Occipital lobe (tissue), 2 donors: Measurements from ENCODE around the gene KRT16. TPM values are rescaled to one million over a fixed set of nuclear protein-coding genes. Genes with fewer than 3 reads are reported as not detected.
A peak's percentile ranks its signal among the peaks of the same experiment; 100 is the strongest.
"Not testable (repeated sequence)": the region's sequence is repeated elsewhere in the genome, so short reads cannot be mapped to it uniquely, and the experiment has no call there.

ENCODE experiments used
- DNase-seq: peaks from one replicate; lab custom pipeline; 2025; lab: John Stamatoyannopoulos, UW
- total RNA-seq: library from RNA; depleted of rRNA; stranded (reverse); fragments of >200 nt; gene quantifications from one replicate; pipeline ENCODE4 v1.2.3, GENCODE V29; 2014

Gene KRT16
- not detected for total RNA-seq

- not testable (repeated sequence) for DNase-seq
Measured at GRCh38 chr17:41612376-41613160, at the start of gene KRT16. Gene KRT16, minus strand, starts transcription at chr17:41612767. Its CDS starts 79 bp downstream, at chr17:41612688.

DNA sequence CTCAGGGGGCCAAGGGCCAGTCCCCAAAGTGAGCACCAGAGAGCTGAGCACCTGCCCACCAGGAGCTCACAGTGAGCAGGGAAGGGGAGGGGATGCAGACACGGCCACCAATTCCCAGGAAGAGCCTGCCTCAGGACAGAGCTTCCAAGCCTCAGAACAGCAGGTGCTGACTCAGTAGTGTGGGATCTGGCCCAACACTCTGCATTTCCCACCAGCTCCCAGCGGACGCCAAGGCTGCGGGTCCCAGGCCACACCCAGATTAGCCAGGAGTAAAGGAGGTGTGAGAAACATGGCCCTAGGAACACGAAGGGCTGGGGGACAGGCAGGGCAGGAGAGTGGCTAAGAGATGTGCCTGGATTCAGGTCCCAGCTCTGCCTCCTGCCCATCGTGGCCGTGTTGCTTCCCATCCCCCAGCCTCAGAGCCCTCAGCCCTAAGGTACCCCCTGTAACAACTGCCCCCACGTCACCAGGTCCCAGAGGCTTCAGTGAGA is 47.7 kb upstream of the KRT16 start:
- DNase-seq = no peak

DNA sequence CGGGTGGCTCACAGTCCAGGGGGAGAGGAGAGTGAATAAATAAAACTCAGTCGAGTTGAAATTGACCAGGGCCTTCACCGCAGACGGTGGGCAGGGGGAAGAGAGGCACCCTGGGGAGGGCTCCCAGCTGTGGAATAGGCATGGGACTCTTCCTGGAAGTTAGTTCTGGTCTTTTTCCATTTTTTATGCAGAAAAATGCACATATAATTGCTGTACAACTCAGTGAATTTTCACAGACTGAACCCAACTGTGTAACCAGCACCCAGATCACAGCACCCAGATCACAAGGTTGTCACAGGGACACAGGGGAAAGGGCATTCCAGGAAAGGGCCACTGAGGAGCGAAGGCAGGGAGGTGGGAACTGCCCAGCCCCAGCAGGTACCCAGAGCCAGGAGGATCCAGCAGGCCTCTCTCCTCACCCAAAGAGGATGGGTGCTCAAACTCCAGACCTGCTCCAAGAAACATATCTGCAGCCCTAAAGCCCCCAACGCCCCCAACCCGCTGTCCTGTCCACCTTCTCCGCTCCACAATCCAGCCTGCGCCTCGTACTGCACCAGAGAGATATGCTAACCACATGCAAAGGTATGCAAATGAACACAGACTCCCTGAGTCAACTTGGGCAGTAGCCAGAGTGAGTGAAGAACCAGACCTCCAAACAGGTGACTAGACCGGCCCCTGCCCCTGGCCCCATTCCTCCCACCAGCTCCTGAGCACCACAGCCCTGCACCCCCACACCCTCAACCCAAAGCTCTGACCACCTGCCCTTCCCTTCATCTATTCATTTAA is 47.1 kb upstream of the KRT16 start:
- no peak for DNase-seq

- DNase-seq = no peak
Measured at GRCh38 chr17:41658846-41659245, 46.3 kb upstream of the KRT16 start.

DNA sequence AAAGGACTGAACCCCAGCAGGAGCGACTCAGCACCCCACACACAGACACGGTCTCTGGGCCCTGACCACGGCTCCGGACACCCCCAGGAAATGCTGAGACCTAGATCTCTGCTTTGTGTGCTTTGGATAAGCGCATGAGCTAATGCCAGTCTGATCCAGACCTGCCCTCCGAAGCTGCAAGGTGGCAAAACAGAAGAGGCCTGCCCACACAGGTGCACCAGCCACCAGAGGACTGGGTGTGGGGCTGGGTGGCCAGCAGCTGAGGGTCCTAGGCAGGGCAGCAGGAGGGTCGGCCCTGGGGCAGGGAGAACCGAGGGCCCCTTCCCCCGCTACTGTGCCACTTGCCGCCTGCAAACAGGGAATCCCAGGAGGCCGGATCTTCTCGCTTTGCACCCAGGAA is 45.4 kb upstream of the KRT16 start:
- DNase-seq = no peak

DNA sequence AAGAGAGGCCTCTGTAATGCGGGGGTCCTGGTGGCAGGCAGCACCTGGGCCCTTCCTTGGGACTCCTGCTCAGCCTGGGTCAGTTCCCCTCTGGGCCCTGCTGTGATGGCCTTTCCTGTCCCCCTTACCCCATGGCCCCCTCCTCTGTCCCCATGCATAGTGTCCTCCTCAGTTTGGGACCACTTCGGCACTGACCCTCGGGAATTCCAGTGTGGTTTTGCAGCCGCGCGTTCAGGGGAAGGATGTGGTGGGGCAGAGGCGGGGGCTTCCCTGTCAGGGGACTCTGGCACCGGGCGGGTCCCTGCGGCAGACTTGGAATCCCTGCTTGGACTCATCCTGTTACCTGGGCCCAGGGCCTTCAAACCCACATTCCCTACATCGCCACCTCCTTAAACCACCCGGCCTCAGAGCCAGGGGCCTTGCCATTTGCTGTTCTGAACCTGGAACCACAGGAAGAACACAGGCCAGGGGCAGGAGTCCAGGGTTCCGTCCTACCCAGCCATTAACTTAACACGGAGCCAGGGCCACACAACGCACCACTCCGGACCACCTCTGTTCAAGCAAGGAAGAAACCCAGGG is 44.7 kb upstream of the KRT16 start:
- DNase-seq = no peak

DNA sequence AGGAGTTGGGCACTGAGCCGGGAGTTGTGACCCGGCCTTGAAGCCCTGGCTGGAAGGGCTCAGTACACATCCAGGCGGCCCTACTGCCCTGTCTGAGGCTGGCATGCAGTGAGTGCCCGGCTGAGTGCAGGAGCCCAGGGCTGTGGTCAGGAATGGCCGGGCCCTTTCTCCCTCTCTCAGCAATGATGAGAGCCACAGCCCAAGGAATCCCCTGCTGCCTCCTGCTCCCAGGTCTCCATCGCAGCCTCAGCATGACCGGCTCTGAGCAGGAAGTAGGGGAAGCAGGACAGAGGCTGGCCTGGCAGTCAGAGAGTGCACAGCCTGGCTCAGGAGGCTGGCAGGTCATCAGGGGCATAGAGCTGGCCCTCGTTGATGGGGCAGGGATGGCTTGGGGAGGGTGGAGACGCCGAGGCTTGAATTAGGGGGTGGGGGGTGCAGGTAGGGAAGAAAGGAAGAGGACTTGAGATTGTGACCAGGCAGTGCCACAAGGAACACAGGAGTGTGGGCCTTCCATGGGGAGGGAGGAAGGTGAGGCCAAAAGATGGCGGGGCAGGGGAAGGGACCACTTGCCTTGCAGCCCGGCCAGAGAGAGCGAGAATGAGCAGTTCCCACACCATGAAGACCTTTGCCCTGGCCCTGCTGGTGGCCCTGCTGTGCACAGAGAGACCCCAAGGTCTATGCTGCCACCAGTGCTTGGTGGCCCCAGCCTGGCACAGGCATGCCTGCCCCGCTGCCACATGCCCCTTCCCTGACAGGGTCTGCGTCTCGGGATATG is 43.9 kb upstream of the KRT16 start:
- DNase-seq = no peak

GRCh38 chr17:41655611-41656111 is 43.1 kb upstream of the KRT16 start:
- no peak for DNase-seq

- DNase-seq = no peak
Measured at GRCh38 chr17:41654678-41655607, 42.4 kb upstream of the KRT16 start.

GRCh38 chr17:41653892-41654677 is 41.5 kb upstream of the KRT16 start:
- DNase-seq = no peak

- DNase-seq = no peak
Measured at GRCh38 chr17:41653421-41653820, 40.9 kb upstream of the KRT16 start.

DNA sequence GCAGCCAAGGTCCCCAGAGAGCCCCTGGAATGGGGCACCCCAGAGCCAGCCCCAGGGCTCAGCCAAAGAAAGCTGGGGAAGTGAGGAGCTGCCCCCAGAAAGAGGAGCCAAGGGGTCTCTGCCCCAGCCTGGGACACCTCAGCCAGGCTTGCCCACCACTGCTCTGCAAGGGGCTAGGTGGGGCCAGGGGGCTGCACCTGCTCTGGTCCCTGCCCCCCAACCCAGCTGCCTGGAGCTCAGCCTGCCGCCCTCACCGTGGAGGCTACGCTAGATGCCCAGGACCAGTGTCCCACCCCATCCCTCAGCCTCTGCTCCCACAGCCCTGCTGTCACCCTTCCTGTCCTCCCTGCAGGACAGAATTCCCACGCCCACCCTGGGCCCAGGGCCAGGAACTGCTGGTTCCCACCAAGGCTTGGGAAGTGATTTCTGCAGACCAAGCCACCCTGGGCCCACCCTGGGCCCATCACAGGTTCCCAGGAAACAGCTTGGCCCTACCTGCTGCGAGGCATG is 39.9 kb upstream of the KRT16 start:
- DNase-seq = no peak

DNA sequence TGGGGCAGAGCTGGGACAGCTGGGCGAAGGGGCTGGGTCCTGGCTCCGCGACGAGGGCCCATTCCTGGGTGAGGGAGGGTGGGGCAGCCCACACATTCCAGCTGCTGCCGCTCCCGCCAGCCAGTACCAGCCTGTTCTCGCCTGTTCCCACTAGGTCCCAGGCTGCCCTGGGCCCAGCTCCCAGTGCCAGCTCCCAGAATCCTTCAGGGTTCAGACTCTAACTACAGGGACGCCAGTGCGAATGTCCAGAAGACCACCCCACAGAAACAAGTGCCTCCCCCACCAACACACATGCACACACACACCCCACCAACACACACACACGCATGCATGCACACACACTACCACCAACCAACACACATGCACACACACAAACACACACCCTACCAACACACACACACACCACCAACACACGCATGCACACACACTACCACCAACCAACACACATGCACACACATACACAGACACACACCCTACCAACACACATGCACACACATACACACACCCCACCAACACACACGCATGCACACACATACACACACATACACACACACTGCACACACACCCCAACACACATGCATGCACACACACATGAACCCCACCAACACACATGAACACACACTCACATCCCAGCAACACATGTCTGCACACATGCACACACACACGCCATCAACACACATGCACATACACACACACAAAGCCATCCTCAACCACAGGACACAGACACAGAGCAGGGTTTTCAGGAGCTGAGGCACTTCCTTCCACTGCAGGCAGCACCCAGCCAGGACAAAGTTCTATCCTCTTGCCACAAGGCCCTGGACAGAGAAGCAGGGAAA is 39.3 kb upstream of the KRT16 start:
- DNase-seq = peak; percentile 5

- no peak for DNase-seq
Measured at GRCh38 chr17:41650794-41651624, 38.4 kb upstream of the KRT16 start.

DNA sequence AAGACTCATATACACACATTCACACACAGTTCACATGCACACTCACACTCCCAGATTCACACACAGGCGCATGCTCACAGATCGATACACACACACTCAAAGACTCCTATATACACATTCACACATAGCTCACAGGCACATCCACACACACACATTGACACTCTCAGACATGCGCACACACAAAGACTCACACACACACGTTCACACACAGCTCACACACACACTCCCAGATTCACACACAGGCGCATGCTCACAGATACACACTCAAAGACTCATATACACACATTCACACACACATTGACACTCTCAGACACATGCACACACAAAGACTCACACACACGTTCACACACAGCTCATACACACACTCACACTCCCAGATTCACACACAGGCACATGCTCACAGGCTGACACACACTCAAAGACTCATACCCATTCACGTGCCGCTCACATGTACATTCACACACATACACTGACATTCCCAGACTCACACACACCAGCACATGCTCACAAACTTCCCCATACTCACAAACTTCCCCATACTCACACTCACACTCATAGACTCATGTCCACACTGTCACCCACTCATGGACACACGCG is 37.5 kb upstream of the KRT16 start:
- DNase-seq = no peak

DNA sequence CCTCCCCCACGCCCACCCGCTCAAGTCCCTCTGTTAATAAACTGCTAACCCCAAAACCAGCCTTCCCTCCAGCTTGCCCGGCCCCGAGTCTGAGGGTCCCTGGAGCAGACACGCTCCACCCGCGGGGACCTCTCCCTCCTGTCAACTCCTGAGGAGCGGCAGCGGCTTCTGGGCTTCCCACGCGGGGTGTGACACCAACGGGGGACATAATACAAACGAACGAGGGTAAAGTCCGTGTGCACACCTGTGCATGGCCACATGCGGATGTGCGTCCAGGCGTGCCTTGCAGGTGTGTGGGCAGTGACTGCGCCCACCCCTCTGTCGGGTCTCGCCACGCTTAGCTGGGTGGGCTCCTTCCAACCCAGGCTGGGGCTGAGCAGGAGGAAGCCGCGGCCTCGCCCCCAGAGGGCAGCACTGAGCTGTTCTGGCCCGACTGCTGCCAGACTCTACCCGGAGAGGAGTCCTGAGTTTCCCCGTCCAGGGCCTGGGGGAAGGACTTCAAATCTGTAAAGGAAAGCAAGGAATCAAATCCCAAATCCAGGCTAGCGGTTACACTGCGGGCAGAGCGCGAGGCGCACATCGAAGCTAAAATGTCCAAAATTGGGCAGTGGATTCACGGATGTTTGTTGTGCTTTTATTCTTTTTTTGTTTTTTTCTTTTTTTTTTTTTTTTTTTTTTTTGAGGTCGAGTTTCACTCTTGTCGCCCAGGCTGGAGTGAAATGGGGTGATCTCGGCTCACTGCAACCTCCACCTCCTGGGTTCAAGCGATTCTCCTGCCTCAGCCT is 36.0 kb upstream of the KRT16 start:
- peak; percentile 69 for DNase-seq
